Body of pancreas (tissue), 4 donors: Measurements from ENCODE around the gene BGN.

Experiments used
- CTCF ChIP-seq, 7 experiments: fragments of 450-650 bp in 4 of 7; fragments of 200-600 bp in 3 of 7; sonication (generic) in 3 of 7; IDR thresholded peaks; one replicate each; pipeline ENCODE4 v1.5.1; 2016 to 2019; ENCODE audit warnings: antibody characterized with exemption in 7 of 7
- POLR2A ChIP-seq, 3 donors: fragments of 450-650 bp; IDR thresholded peaks; one replicate each; pipeline ENCODE4 v1.6.1; 2016; ENCODE audit warnings: antibody characterized with exemption in 3 of 3, mild to moderate bottlenecking in 2 of 3

- no peak for TF ChIP-seq CTCF (IDR thresholded peaks at IDR 0.05)
- TF ChIP-seq POLR2A (IDR thresholded peaks at IDR 0.05) = no peak
Observed at GRCh38 chrX:153456161-153456560, 38.6 kb upstream of the BGN start.
